Keratinocyte (primary cell): ENCODE data around the gene NUBP2. TPM values are rescaled to one million over a fixed set of nuclear protein-coding genes. Genes with fewer than 3 reads are reported as not detected.

Experiments
- DNase-seq: peaks from one replicate; pipeline ENCODE4 v3.0.0-alpha.2; 2011; ENCODE audit warnings: low read depth, missing footprints, low spot score
- FAIRE-seq: peaks from 2 replicates; lab custom pipeline; 2011; peaks lifted over from hg19 to GRCh38; lab: Jason Lieb, UNC
- H2AFZ ChIP-seq: 2 replicates; pipeline ENCODE4 v1.6.0; 2012; ENCODE audit warnings: low read length, control low read depth, inconsistent platforms; ENCODE audit not compliant: control insufficient read depth
- H3K27ac ChIP-seq: 2 replicates; pipeline ENCODE4 v1.5.1; 2011; ENCODE audit warnings: low read length; ENCODE audit not compliant: control insufficient read depth, insufficient read depth
- H3K27me3 ChIP-seq: 3 replicates; pipeline ENCODE4 v1.6.0; 2011; ENCODE audit warnings: low read length; ENCODE audit not compliant: control insufficient read depth, insufficient read depth; ENCODE audit errors: extremely low read depth
- H3K36me3 ChIP-seq, 2 experiments: 2 replicates in 1 of 2; 3 replicates in 1 of 2; pipeline ENCODE4 v1.5.1; 2011; ENCODE audit warnings: low read length in 2 of 2, mild to moderate bottlenecking in 1 of 2; ENCODE audit not compliant: control insufficient read depth in 2 of 2, insufficient read depth in 2 of 2; ENCODE audit errors: extremely low read depth in 1 of 2
- H3K4me1 ChIP-seq: 3 replicates; pipeline ENCODE4 v1.5.1; 2011; ENCODE audit warnings: low read length; ENCODE audit not compliant: control insufficient read depth, insufficient read depth; ENCODE audit errors: extremely low read depth
- H3K4me2 ChIP-seq: 3 replicates; pipeline ENCODE4 v1.6.0; 2011; ENCODE audit warnings: low read depth, low read length; ENCODE audit not compliant: control insufficient read depth, insufficient read depth; ENCODE audit errors: extremely low read depth
- H3K4me3 ChIP-seq, 3 experiments: fragments of 200-600 bp in 1 of 3; sonication (generic) in 1 of 3; 2 replicates in 2 of 3; 3 replicates in 1 of 3; pipeline ENCODE4 v1.5.1; 2011 to 2016; ENCODE audit warnings: low read length in 3 of 3, mild to moderate bottlenecking in 3 of 3, control low read depth in 2 of 3, inconsistent platforms in 1 of 3, low read depth in 1 of 3, mixed read lengths in 1 of 3, mixed run types in 1 of 3, moderate library complexity in 1 of 3; ENCODE audit not compliant: control insufficient read depth in 2 of 3, insufficient read depth in 2 of 3; ENCODE audit errors: extremely low read depth in 1 of 3
- H3K79me2 ChIP-seq: 2 replicates; pipeline ENCODE4 v1.6.0; 2012; ENCODE audit warnings: low read length; ENCODE audit not compliant: control insufficient read depth, insufficient read depth
- H3K9ac ChIP-seq: 3 replicates; pipeline ENCODE4 v1.6.0; 2011; ENCODE audit warnings: low read length; ENCODE audit not compliant: control insufficient read depth, insufficient read depth; ENCODE audit errors: extremely low read depth
- H3K9me1 ChIP-seq: 3 replicates; pipeline ENCODE4 v1.6.0; 2011; ENCODE audit warnings: low read length; ENCODE audit not compliant: control insufficient read depth, insufficient read depth; ENCODE audit errors: extremely low read depth
- H3K9me3 ChIP-seq: 2 replicates; pipeline ENCODE4 v1.5.1; 2012; ENCODE audit warnings: low read depth, low read length; ENCODE audit not compliant: control insufficient read depth
- H4K20me1 ChIP-seq: 3 replicates; pipeline ENCODE4 v1.6.0; 2011; ENCODE audit warnings: low read length; ENCODE audit not compliant: control insufficient read depth, insufficient read depth; ENCODE audit errors: extremely low read depth
- EZH2 ChIP-seq: IDR thresholded peaks from one replicate; pipeline ENCODE4 v1.6.1; 2012; ENCODE audit warnings: inconsistent platforms, mild to moderate bottlenecking, low read length, moderate library complexity
- dilution Hi-C: fragments of 300-500 bp; cut with MboI; formaldehyde crosslinking; loops from one replicate; pipeline ENCODE4 v1.7.0; 2020; ENCODE audit warnings: low sequenced_read_pairs; ENCODE audit not compliant: extremely low pct_ligation_motif_present
- polyA plus RNA-seq, 5 experiments: library from polyadenylated mRNA; depleted of rRNA in 3 of 5; stranded (reverse) in 3 of 5; stranded (forward) in 1 of 5; unstranded in 1 of 5; fragments of >200 nt; gene quantifications; 1 replicate in 1 of 5; 2 replicates in 3 of 5; 3 replicates in 1 of 5; pipeline versions ENCODE4 v1.2.1 to v1.2.3, GENCODE V29; 2011 to 2012; ENCODE audit warnings: missing spikeins in 2 of 5, low read depth in 1 of 5, low replicate concordance in 1 of 5
- TF ChIP-seq, protein P1 (sequence below), 3 experiments: IDR thresholded peaks in 1 of 3; conservative IDR thresholded peaks in 1 of 3; optimal IDR thresholded peaks in 1 of 3; 2 replicates in 2 of 3; 3 replicates in 1 of 3; pipeline versions ENCODE3 to v1.5.1; 2011; ENCODE audit warnings: low read length in 3 of 3, mild to moderate bottlenecking in 3 of 3, moderate library complexity in 2 of 3, control low read depth in 1 of 3, inconsistent platforms in 1 of 3; ENCODE audit not compliant: insufficient read depth in 2 of 3; ENCODE audit errors: extremely low read depth in 1 of 3

The NUBP2 gene
- polyA plus RNA-seq, 1 donor (not counting 4 experiments of a cell fraction or from before 2014, with no cell fraction given): 24.4 TPM

DNA sequence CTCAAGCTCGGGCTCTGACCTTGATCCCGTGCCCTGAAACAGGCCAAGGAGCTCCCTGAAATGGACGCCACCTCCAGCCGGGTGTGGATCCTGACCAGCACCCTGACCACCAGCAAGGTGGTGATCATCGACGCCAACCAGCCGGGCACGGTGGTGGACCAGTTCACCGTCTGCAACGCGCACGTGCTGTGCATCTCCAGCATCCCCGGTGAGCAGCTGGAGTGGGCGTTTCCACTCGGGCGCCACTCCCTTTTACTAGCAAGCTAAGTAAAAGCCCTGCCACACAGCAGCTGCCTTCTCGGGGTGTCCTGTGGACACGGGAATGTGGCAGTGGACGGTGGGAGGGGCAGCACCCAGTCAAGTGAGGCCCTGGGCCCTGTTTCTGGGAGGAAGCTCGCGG is 17.8 kb upstream of the NUBP2 start:
- dilution Hi-C loops: no loop called here
- FAIRE-seq: no peak
- peaks cover 13 to 34% of the 10 kb centered on the region in 2 experiments for H3K36me3 ChIP-seq

DNA sequence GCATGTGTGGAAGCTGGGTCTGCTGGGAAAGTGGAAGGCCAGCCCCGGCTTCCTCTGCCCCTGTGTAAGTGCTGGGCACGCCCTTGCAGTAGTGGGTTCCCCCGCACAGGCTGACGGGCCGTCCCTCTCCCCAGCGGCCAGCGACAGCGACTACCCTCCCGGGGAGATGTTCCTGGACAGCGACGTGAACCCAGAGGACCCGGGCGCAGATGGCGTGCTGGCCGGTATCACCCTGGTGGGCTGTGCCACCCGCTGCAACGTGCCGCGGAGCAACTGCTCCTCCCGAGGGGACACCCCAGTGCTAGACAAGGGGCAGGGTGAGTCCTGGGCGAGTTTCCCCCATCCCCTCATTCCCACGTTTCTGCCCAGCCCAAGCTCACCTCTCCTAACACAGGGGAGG is 16.9 kb upstream of the NUBP2 start:
- DNase-seq (no peak), FAIRE-seq (no peak)
- Histone ChIP-seq H3K4me3 (no peak overlapping the region), H3K9ac (no peak overlapping the region), H3K4me2 (no peak overlapping the region), H3K79me2 (no peaks in the 10 kb centered on the region), H3K9me3 (no peaks in the 10 kb centered on the region), H3K27me3 (no peaks in the 10 kb centered on the region), H2AFZ (no peak overlapping the region), H4K20me1 (no peaks in the 10 kb centered on the region), H3K27ac (no peak overlapping the region), H3K36me3 (peaks cover 13 to 29% of the 10 kb centered on the region in 2 experiments), H3K9me1 (no peaks in the 10 kb centered on the region), H3K4me1 (peaks cover 9% of the 10 kb centered on the region)
- dilution Hi-C loops: no loop called here
- TF ChIP-seq EZH2: no peak
- TF ChIP-seq, protein P1, sequence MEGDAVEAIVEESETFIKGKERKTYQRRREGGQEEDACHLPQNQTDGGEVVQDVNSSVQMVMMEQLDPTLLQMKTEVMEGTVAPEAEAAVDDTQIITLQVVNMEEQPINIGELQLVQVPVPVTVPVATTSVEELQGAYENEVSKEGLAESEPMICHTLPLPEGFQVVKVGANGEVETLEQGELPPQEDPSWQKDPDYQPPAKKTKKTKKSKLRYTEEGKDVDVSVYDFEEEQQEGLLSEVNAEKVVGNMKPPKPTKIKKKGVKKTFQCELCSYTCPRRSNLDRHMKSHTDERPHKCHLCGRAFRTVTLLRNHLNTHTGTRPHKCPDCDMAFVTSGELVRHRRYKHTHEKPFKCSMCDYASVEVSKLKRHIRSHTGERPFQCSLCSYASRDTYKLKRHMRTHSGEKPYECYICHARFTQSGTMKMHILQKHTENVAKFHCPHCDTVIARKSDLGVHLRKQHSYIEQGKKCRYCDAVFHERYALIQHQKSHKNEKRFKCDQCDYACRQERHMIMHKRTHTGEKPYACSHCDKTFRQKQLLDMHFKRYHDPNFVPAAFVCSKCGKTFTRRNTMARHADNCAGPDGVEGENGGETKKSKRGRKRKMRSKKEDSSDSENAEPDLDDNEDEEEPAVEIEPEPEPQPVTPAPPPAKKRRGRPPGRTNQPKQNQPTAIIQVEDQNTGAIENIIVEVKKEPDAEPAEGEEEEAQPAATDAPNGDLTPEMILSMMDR (optimal IDR thresholded peaks at IDR 0.05 in 1 of 3, IDR thresholded peaks at IDR 0.05 in 1 of 3, conservative IDR thresholded peaks at IDR 0.05 in 1 of 3; ENCODE audit: extremely low read depth in 1 of 3, insufficient read depth in 2 of 3, low read length in 3 of 3): no peak

More for the DNA sequence above, 17.8 kb upstream of the NUBP2 start:
- no peak overlapping the region for H3K9ac ChIP-seq
- H3K9me1 ChIP-seq: no peaks in the 10 kb centered on the region
- no peak overlapping the region for H3K4me2 ChIP-seq
- H3K4me3 ChIP-seq: no peak overlapping the region
- H3K4me1 ChIP-seq: peaks cover 3% of the 10 kb centered on the region
- DNase-seq: no peak
- H3K9me3 ChIP-seq: no peaks in the 10 kb centered on the region
- no peak overlapping the region for H3K27ac ChIP-seq
- TF ChIP-seq EZH2: no peak
- TF ChIP-seq, protein P1 (optimal IDR thresholded peaks at IDR 0.05 in 1 of 3, IDR thresholded peaks at IDR 0.05 in 1 of 3, conservative IDR thresholded peaks at IDR 0.05 in 1 of 3; ENCODE audit: extremely low read depth in 1 of 3, insufficient read depth in 2 of 3, low read length in 3 of 3): no peak
- H3K27me3 ChIP-seq: no peaks in the 10 kb centered on the region
- no peaks in the 10 kb centered on the region for H4K20me1 ChIP-seq
- no peak overlapping the region for H2AFZ ChIP-seq
- no peaks in the 10 kb centered on the region for H3K79me2 ChIP-seq
